Measurements from ENCODE around the gene MAGOH.
"Not testable (repeated sequence)": the region's sequence is repeated elsewhere in the genome, so short reads cannot be mapped to it uniquely, and the experiment has no call there.

The MAGOH gene

DNA sequence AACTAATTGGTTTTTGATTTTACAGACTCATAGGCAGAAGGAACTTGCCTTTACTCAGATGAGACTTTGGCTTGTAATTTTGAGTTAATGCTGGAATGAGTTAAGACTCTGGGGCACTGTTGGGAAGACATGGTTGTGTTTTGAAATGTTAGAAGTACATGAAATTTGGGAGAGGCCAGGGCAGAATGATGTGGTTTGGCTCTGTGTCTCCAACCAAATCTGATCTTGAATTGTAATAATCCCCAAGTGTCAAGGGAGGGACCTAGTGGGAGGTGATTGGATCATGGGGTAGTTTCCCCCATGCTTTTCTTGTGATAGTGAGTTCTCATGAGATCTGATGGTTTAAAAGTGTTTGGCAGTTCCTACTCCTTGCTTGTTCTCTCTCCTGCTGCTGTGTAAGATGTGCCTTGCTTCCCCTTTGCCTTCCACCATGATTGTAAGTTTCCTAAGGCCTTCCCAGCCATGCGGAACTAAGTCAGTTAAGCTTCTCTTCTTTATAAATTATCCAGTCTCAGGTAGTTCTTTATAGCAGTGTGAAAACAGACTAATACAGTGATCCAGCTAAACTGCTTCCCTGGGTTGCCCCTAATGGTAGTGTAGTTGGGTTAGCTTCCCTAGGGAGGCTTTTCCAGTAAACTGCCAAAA, 31.5 kb downstream of the MAGOH start:
- H3K36me3 ChIP-seq (ENCODE audit: control insufficient read depth, insufficient read depth, low read length), result peaks cover 23% of the 10 kb centered on the region
- H3K27me3 ChIP-seq (replicated peaks; ENCODE audit: control insufficient read depth, insufficient read depth, low read length), result no peaks in the 10 kb centered on the region
- TF ChIP-seq, protein P1, sequence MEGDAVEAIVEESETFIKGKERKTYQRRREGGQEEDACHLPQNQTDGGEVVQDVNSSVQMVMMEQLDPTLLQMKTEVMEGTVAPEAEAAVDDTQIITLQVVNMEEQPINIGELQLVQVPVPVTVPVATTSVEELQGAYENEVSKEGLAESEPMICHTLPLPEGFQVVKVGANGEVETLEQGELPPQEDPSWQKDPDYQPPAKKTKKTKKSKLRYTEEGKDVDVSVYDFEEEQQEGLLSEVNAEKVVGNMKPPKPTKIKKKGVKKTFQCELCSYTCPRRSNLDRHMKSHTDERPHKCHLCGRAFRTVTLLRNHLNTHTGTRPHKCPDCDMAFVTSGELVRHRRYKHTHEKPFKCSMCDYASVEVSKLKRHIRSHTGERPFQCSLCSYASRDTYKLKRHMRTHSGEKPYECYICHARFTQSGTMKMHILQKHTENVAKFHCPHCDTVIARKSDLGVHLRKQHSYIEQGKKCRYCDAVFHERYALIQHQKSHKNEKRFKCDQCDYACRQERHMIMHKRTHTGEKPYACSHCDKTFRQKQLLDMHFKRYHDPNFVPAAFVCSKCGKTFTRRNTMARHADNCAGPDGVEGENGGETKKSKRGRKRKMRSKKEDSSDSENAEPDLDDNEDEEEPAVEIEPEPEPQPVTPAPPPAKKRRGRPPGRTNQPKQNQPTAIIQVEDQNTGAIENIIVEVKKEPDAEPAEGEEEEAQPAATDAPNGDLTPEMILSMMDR (IDR thresholded peaks at IDR 0.05; ENCODE audit: insufficient read depth, low read length, poor library complexity, severe bottlenecking), result no peak
- no peak overlapping the region for H3K4me3 ChIP-seq (replicated peaks; ENCODE audit: low read depth, low read length)
- DNase-seq (ENCODE audit: extremely low read depth, insufficient read length), result no peak

DNA sequence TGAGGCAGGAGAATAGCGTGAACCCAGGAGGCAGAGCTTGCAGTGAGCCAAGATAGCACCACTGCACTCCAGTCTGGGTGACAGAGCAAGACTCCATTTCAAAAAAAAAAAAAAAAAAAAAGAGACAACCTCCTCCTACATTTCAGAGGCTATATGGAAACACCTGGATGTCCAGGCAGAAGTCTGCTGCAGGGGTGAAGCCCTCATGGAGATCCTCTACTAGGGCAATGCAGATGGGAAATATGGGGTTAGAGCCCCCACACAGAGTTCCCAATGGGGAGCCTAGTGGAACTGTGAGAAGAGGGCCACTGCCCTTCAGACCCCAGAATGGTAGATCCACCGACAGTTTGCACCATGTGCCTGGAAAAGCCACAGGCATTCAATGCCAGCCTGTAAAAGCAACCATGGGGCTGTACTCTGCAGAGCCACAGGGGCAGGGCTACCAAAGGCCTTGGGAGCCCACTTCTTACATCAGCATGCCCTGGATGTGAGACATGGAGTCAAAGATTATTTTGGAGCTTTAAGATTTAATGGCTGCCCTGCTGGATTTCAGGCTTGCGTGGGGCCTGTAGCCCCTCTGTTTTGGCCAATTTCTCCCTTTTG, 32.1 kb downstream of the MAGOH start:
- not testable (repeated sequence) for DNase-seq (ENCODE audit: extremely low read depth, insufficient read length); H3K4me3 ChIP-seq (replicated peaks; ENCODE audit: low read depth, low read length); H3K27me3 ChIP-seq (replicated peaks; ENCODE audit: control insufficient read depth, insufficient read depth, low read length)
- H3K36me3 ChIP-seq (ENCODE audit: control insufficient read depth, insufficient read depth, low read length), result peaks cover 18% of the 10 kb centered on the region

DNA sequence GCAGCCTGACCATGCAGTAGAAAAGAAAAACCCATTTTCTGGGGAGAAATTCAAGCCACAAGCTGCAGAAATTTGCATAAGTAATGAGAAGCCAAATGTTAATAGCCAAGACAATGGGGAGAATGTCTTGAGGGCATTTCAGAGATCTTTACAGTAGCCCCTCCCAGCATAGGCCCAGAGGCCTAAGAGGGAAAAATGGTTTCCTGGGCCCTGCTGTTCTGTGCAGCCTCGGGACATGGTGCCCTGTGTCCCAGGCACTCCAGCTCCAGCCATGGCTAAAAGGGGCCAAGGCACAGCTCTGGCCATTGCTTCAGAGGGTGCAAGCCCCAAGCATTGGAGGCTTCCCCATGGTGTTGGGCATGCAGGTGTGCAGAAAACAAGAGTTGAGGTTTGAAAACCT, 32.8 kb downstream of the MAGOH start:
- H3K27me3 ChIP-seq (replicated peaks; ENCODE audit: control insufficient read depth, insufficient read depth, low read length); DNase-seq (ENCODE audit: extremely low read depth, insufficient read length); H3K4me3 ChIP-seq (replicated peaks; ENCODE audit: low read depth, low read length): not testable (repeated sequence)
- peaks cover 14% of the 10 kb centered on the region for H3K36me3 ChIP-seq (ENCODE audit: control insufficient read depth, insufficient read depth, low read length)

DNA sequence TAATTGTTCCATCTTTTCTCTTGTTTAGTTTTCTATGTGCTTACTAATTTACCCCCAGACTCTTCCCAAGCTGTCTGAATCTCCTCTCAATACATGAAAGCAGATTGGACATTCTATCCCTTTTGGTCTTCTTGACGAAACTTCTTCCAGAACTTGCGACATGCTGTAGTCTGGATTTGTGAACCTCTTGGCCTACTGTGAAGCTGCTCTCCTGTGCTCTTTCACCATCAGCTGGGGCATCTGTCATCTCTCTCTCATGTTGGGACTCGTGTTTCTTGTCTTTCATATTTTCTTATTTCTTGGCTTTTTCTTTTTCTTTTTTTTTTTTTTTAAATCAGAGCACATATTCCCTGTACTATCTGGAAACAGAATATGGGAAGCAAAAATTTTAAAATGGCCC, 34.9 kb downstream of the MAGOH start:
- Histone ChIP-seq H3K36me3 (ENCODE audit: control insufficient read depth, insufficient read depth, low read length) (peaks cover 10% of the 10 kb centered on the region), H3K4me3 (replicated peaks; ENCODE audit: low read depth, low read length) (no peak overlapping the region), H3K27me3 (replicated peaks; ENCODE audit: control insufficient read depth, insufficient read depth, low read length) (no peaks in the 10 kb centered on the region)
- no peak for DNase-seq (ENCODE audit: extremely low read depth, insufficient read length)
- TF ChIP-seq, protein P1 (IDR thresholded peaks at IDR 0.05; ENCODE audit: insufficient read depth, low read length, poor library complexity, severe bottlenecking), result no peak

DNA sequence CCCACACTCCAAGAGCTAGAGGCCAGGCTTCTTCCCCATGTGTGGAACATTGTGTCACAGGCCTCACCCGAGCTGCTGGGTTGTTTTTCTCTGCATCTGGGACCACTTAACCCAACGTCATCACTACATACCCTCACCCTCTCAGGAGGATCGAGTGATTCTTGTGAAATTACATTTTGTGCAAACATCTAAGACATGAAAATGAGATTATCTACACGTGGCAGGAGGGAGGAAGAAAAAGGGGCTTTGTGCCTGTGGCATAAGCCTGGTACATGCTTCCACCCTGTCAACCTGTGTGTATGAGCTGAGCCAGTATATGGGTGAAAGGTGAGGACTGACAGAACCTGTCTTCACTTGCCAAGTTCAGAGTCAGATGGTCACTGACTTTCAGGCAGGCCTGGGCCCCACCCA, 40.1 kb downstream of the MAGOH start:
- DNase-seq (ENCODE audit: extremely low read depth, insufficient read length), result no peak
- TF ChIP-seq, protein P1 (IDR thresholded peaks at IDR 0.05; ENCODE audit: insufficient read depth, low read length, poor library complexity, severe bottlenecking), result no peak
- H3K36me3 ChIP-seq (ENCODE audit: control insufficient read depth, insufficient read depth, low read length), result no peaks in the 10 kb centered on the region
- H3K4me3 ChIP-seq (replicated peaks; ENCODE audit: low read depth, low read length), result peak overlapping the region; percentile 86; the same call in 1 of the 2 replicates
- no peaks in the 10 kb centered on the region for H3K27me3 ChIP-seq (replicated peaks; ENCODE audit: control insufficient read depth, insufficient read depth, low read length)

DNA sequence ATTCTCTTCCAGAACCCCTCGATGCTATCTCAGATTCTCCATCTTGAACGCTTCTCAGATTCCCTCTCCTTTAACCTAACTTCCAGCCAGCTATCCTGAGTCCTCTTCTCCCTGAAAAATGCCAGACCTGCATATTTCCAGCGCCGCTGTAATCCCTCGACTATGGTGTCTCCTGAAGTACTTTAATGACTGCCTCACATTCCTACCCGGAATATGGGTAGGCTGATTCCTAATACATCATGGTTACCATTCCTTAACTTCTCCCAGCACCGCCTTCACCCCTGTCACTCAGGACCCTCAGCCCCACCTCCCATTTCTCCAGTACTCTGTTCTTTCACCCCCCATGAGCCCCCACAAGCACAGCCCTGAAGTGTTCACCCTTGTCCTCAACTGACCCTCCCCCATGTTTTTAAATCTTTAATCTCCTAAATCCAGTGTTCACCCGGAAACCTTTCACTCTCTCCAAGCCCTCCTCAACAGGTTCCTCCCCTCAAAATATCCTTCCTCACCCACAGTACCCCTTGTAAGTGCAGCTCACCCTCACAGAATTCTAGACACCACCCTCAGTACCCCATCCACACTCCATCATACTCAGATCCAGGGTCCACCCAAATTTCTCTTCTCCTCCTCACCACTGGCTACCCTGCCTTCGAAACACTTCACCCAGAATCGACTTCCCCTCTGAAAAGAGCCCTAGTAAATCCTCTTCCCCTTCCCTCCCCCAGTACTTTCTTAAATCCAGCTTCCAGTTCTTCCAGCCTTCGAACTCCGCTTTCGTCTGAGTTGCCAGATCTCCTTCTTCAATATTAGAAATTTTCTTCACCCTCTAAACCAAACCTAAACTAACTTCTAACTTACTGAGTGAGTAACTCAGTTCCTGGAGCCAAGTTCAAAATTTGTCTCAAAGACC, 40.8 kb downstream of the MAGOH start:
- H3K4me3 ChIP-seq (replicated peaks; ENCODE audit: low read depth, low read length), result peak overlapping the region; percentile 86
- DNase-seq (ENCODE audit: extremely low read depth, insufficient read length), result no peak

More for the DNA sequence above, 40.8 kb downstream of the MAGOH start:
- TF ChIP-seq, protein P1 (IDR thresholded peaks at IDR 0.05; ENCODE audit: insufficient read depth, low read length, poor library complexity, severe bottlenecking), result no peak
- H3K27me3 ChIP-seq (replicated peaks; ENCODE audit: control insufficient read depth, insufficient read depth, low read length), result no peaks in the 10 kb centered on the region
- H3K36me3 ChIP-seq (ENCODE audit: control insufficient read depth, insufficient read depth, low read length), result no peaks in the 10 kb centered on the region
